ENCODE data around the gene CTNNA3. TPM values are rescaled to one million over a fixed set of nuclear protein-coding genes. Genes with fewer than 3 reads are reported as not detected.

CTNNA3 gene
- total and polyA plus RNA-seq, 2 of the 4 experiments (the other 2 are of a cell fraction): 0.19 to 0.90 TPM

- Histone ChIP-seq H3K27ac (ENCODE audit: insufficient read depth, low read length) (no peak overlapping the region), H4K8ac (ENCODE audit: low read depth in 2 of 2, low read length in 2 of 2) (no peak overlapping the region), H4K5ac (ENCODE audit: low read depth, low read length) (no peak overlapping the region), H4K20me1 (ENCODE audit: insufficient read depth, low read length) (no peaks in the 10 kb centered on the region), H2BK5ac (ENCODE audit: low read depth, low read length, poor library complexity, severe bottlenecking) (no peak overlapping the region), H3K9me3 (ENCODE audit: control insufficient read depth, insufficient read depth, low read length) (peaks cover 6% of the 10 kb centered on the region), H3K14ac (replicated peaks; ENCODE audit: low read depth, low read length) (no peak overlapping the region), H3K23ac (ENCODE audit: low read depth, low read length) (no peak overlapping the region), H2BK20ac (ENCODE audit: low read depth, low read length) (no peak overlapping the region), H3K18ac (ENCODE audit: low read depth, low read length) (no peak overlapping the region), H4K91ac (ENCODE audit: insufficient read depth, low read depth, low read length) (no peak overlapping the region), H2BK15ac (ENCODE audit: low read depth, low read length) (no peak overlapping the region), H2BK120ac (ENCODE audit: low read depth, low read length) (no peak overlapping the region), H3K4ac (ENCODE audit: low read depth, low read length) (no peak overlapping the region), H3K79me1 (ENCODE audit: low read depth in 1 of 2, low read length in 2 of 2) (no peaks in the 10 kb centered on the region), H2AFZ (replicated peaks; ENCODE audit: low read length, poor library complexity) (no peak overlapping the region), H3K27me3 (ENCODE audit: control insufficient read depth, insufficient read depth, low read length) (no peaks in the 10 kb centered on the region), H3K4me2 (ENCODE audit: low read depth, low read length) (no peak overlapping the region), H3K36me3 (ENCODE audit: control insufficient read depth, insufficient read depth, low read length) (no peaks in the 10 kb centered on the region), H3K9ac (ENCODE audit: low read depth, low read length) (no peak overlapping the region), H2AK9ac (replicated peaks; ENCODE audit: low read depth, low read length, poor library complexity) (no peak overlapping the region), H3K4me1 (ENCODE audit: control insufficient read depth, insufficient read depth, low read length) (no peaks in the 10 kb centered on the region), H3K56ac (ENCODE audit: extremely low read depth, insufficient read depth, low read length) (no peak overlapping the region), H3K4me3 (ENCODE audit: insufficient read depth, low read depth, low read length) (no peak overlapping the region), H3K9me1 (ENCODE audit: insufficient read depth, low read length) (no peaks in the 10 kb centered on the region), H2AK5ac (ENCODE audit: low read depth, low read length) (no peak overlapping the region)
- ATAC-seq (ENCODE audit: low read depth): no peak
- TF ChIP-seq, protein P1, sequence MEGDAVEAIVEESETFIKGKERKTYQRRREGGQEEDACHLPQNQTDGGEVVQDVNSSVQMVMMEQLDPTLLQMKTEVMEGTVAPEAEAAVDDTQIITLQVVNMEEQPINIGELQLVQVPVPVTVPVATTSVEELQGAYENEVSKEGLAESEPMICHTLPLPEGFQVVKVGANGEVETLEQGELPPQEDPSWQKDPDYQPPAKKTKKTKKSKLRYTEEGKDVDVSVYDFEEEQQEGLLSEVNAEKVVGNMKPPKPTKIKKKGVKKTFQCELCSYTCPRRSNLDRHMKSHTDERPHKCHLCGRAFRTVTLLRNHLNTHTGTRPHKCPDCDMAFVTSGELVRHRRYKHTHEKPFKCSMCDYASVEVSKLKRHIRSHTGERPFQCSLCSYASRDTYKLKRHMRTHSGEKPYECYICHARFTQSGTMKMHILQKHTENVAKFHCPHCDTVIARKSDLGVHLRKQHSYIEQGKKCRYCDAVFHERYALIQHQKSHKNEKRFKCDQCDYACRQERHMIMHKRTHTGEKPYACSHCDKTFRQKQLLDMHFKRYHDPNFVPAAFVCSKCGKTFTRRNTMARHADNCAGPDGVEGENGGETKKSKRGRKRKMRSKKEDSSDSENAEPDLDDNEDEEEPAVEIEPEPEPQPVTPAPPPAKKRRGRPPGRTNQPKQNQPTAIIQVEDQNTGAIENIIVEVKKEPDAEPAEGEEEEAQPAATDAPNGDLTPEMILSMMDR (conservative IDR thresholded peaks at IDR 0.05; ENCODE audit: low read depth, low read length): no peak
- TF ChIP-seq NFE2L2 (IDR thresholded peaks at IDR 0.05; ENCODE audit: low read depth, low read length) (no peak), CEBPB (IDR thresholded peaks at IDR 0.05; ENCODE audit: low read depth, low read length) (no peak), POLR2A (IDR thresholded peaks at IDR 0.05; ENCODE audit: low read depth, low read length) (no peak), MXI1 (IDR thresholded peaks at IDR 0.05; ENCODE audit: borderline replicate concordance, low read depth, low read length) (no peak), MAZ (IDR thresholded peaks at IDR 0.05; ENCODE audit: borderline replicate concordance, low read depth, low read length) (no peak)
- no CpG with 5 or more reads among the region's 3 CpGs for WGBS, 2 experiments (ENCODE audit: extremely low coverage in 2 of 2, insufficient read length in 1 of 2)
- POLR2A ChIA-PET (ENCODE audit: unreplicated experiment): no interaction called here
- BruUV-seq (replicated peaks): no TSS peak
- intact Hi-C loops (cut with micrococcal nuclease): no loop called here
- in situ Hi-C loops (cut with MboI; ENCODE audit: low sequenced_read_pairs): no loop called here
- CTCF ChIA-PET: no interaction called here
- dilution Hi-C loops (cut with HindIII; ENCODE audit: low sequenced_read_pairs, unreplicated experiment): no loop called here
- no peak for DNase-seq
These were observed 1727.1 kb downstream of the CTNNA3 start for GRCh38 chr10:65968871-65969270.
